COR-L47 (cell line): ENCODE measurements around the gene TBL1XR1.
A peak's percentile ranks its signal among the peaks of the same experiment; 100 is the strongest.
"Not testable (repeated sequence)": the region's sequence is repeated elsewhere in the genome, so short reads cannot be mapped to it uniquely, and the experiment has no call there.

Source experiments
- DNase-seq: peaks from one replicate; lab custom pipeline; 2025; lab: John Stamatoyannopoulos, UW

Gene TBL1XR1

DNA sequence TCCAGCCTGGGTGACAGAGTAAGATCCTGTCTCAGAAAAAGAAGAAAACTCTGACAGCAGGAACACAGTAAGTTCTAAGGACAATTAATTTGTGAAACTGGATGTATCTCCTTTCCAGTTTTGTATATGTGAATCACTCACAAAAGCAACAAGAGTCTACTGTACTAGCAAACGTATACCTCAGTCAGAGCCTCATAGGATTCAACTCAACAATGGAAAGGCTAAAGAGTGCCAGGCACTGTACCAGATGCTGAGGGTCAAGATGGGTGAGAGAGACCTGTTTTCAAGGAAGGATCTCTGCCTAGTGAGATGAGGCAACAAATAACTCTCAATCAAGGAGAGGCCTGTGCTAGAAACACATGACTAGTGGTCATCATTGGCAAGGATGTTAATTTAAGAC, 14.9 kb downstream of the TBL1XR1 start:
- DNase-seq, result no peak

DNA sequence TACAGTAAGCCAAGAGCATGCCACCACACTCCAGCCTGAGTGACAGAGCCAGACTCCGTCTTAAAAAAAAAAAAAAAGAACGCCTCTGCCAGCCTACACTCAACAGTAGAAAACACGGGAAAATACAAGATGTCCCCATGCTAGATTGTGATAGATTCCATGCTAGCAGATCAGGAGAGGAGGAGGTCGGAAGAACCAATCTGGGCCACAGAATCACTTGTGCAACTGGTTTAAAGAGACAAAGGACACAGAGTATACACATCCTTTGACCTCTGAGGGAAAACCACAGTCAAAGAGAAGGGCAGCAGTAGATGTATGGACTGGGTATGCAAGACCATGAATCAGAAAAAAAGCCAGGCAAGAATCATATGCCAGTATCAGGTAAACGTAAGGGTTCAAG, 15.9 kb downstream of the TBL1XR1 start:
- no peak for DNase-seq

DNA sequence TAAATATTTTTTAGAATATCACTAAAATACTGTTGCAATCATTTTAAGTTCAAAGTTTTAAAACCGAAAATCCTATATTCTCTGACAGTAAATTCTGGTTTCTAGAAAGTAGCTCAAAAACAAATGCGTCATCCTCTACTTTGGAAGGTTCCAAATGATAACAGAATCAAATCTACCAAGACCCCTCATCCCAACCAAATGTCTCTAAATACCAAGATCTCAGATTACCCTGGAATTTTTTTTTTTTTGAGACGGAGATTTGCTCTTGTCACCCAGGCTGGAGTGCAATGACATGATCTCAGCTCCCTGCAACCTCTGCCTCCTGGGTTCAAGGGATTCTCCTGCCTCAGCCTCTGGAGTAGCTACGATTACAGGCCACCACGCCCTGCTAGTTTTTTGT, 16.8 kb downstream of the TBL1XR1 start:
- DNase-seq, result no peak

DNA sequence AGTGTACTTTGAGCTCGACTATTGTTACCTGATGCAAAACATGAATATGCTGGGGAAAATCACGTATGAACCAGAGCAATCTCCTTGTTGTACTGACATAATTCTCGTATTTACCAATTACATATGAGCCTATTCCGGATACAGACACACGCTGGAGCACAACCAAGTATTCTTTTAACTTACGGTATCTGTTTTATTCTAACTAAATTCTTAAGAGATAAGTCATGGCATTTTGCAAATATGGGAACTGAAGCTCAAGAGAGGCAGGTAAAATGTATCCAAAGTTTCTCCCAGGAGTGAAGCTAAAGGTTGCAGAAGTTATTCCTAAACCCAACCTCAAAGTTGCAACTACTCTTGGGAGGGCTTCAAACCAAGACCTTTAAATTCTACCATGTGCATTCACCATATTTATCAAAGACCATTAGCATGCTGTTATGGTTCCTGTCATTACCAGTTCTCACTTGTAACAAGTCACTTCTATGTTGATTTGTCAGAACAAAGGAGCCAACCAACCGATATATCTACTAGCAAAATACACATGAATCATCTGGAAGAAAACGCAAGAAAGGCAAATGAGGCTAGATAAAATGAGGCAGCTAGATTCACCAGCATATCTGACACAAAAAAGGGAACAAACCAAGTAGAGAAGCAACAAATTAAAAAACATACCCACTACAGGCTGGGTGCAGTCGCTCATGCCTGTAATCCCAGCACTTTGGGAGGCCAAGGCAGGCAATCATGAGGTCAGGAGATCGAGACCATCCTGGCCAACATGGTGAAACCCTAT, 17.8 kb downstream of the TBL1XR1 start:
- no peak for DNase-seq

DNA sequence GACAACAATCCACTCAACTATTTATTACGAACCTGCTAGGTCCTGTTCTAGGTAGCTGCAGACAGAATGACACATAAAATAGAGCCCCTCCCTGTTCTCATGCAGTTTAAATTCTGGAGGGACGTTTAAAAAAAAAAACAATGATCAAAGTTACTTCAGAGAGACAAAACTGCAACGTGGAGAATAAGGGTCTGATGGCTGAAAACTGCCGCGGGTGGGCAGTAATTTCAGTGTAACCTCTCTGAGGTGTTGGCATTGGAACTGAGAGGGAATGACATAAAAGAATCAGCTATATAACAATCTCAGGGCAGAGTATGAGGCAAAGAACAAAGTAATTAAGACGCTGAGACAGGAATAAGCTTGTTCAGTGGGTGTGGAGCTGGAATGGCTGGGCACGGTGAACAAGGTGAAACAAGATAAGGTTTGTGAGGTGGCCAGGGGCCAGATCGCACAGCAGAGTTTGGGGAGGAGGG, 19.5 kb downstream of the TBL1XR1 start:
- no peak for DNase-seq

DNA sequence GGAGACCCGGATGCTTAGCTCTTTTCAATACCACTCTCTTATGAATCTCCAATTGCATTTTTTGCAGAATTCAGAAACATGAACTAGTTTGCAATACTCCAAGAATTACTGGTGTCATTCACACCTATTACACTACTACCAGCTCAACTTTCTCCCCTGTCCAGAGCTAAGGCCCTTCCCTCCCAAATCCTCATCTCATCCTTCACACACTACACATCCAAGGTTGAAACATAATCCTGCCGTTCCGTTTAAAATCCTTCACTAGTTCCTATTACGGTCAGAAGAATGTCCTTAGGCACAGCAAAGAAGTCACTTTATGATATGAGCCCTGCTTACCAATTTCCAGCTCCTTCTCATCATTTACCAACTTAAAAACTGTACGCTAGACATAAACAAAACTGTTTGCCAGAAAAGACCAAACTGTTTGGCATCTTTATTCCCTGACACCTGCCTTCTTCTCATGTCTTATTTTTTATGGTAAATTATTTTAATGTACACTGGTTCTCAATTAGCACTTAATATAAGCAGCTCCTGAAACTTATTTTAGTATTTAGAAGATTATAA, 22.6 kb downstream of the TBL1XR1 start:
- DNase-seq, result no peak

DNA sequence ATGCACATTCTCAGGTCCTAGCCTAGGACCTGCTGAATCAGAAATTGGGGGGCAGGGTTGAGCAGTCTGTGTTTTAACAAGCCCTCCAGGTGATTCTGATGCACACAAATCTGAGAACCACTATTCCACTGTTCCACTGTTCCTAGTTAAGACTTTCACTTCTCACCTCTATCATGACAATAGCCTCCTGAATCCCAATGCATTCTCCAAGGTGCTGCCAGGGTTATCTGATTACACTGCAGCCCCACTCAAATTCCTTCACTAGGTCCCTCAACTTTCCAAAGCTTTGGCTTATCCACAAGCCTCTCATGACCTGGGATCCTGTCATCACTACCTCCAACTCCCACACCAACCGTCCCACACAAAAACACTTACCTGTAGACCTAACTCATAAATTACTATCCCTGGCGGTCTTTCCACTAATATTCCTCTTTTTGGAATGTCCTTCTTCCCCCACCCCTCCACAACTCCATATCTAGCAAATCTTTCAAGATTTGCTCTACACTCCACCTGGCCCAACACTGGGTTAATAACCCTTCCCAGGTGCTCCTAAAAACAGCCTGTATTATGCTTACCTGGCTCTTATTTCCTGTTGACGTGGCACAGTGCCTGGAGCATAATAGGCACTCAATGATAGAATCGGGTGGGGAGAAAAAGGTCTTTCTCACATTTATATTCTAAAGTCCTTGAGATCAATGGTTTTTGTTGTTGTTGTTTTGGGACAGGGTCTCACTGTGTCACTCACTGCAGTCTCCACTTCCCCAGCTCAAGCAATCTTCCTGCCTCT, 27.2 kb downstream of the TBL1XR1 start:
- no peak for DNase-seq

DNA sequence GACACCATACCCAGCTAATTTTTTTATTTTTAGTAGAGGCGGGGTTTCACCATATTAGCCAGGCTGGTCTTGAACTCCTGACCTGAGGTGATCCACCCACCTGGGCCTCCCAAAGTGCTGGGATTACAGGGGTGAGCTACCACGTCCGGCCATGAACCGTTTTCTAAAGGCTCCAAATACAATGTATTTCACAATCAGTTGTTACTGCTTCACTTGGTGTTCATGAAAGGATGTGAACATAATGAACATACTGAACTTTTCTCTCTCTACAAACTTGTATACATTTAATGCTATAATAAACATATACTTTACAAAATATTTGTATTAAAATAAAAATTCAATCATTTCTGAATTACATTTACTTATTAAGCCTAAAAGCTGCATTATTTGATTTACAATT, 28.9 kb downstream of the TBL1XR1 start:
- no peak for DNase-seq

DNA sequence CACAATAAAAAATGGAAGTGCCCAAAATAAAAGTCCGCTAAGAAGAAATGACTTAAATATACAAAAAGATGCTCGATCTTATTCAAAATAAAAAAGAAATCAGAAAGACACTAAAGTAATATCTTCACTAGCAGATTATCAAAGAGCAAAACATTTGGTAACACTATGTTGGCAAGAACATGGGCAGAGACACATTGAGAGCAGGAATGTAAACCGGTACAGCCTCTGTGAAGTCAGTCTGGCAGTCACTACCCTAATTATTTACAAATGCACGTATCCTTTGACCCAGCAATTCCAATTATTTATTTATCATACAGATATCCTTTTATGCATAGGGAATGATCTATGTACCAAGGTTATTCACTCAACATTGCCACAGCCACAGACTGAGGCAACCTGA, 34.5 kb downstream of the TBL1XR1 start:
- DNase-seq, result no peak

DNA sequence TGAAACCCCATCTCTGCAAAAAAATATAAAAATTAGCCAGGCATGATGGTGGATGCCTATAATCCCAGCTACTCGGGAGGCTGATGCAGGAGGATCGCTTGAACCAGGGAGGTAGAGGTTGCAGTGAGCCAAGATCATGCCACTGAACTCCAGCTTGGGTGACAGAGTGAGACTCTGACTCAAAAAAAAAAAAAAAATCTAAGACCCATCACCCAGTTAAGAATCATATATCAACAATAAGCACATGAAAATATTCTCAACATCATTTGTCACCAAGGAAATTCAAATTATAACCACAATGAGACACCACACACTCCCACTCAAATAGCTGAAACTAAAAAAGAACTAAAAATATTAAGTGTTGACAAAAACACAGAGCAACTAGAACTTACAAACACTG, 35.7 kb downstream of the TBL1XR1 start:
- not testable (repeated sequence) for DNase-seq

DNA sequence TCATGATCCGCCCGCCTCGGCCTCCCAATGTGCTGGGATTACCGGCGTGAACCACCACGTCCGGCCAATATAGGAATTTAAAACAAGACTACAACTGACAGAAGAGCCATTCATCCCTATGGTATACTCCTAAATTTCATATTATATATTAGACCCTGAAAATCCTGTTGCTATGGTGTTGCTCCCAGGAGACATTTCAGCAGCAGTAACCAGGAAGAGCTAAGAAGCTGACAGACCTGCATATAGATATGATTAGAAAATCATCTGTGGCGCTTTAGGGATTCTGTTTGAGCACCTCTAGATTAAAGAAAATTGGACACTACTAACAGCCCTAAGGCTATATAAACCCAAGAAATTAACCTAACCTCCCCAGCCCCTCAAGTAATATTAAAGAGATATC, 38.8 kb downstream of the TBL1XR1 start:
- no peak for DNase-seq

DNA sequence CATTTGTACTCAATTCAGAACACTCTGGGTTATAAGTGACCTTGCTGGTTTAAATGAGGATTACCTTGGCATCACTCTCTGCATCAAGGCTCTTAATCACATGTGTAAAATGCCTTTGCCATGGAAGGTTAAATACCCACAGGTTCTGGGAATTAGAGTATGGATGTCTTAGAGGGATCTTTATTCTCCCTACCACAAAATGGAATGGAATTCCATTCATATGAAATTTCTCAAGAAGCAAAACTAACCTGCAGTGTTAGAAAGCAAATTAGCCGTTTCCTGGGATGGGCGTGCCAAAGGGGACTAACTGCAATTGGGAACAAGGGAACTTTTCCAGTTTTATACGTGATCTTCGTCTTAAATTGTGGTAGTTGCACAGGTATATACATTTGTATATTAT, 39.8 kb downstream of the TBL1XR1 start:
- DNase-seq, result no peak

DNA sequence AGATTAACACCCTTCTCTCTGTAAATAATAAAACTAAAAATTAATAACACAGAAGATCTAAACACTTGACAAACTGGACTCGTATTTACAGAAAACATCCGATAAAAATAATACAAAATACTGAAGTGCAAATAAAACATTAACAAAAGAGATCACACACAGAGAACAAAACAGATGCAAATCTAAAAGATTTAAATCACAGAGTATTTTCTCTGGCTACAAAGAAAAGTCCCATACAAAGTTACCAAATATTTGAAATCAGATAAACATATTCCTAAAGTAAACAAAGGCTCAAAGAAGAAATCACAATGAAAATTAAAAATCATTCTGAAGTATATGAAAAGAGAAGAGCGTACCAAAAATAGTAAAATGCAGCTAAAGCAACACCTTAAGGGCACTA, 42.5 kb downstream of the TBL1XR1 start:
- DNase-seq, result no peak

DNA sequence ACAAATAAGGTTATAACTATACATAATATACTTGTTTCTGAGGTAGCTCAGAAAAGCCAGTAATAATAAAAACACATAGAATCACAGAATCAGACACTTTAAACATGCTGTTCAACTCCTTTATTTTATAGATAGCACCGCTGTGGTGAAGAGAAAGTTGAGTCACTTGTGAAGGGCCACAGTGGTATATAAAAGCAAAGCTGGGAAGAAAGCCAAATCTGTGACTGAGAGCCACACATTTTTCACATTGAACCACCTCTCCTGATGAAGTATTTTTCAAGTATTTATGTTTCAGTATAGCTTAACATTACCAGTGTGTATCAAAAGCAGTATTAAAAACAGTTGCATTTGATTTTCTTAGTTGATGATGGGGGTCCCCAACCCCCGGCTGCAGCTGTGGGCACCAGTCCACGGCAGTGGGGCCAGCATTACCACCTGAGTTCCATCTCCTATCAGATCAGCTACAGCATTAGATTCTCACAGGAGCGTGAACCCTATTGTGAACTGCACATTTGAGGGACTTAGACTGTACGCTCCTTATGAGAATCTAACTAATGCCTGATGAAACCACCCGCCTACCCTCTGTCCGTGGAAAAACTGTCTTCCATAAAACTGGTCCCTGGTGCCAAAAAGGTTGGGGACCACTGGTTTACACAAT, 46.2 kb downstream of the TBL1XR1 start:
- peak; percentile 12 for DNase-seq

DNA sequence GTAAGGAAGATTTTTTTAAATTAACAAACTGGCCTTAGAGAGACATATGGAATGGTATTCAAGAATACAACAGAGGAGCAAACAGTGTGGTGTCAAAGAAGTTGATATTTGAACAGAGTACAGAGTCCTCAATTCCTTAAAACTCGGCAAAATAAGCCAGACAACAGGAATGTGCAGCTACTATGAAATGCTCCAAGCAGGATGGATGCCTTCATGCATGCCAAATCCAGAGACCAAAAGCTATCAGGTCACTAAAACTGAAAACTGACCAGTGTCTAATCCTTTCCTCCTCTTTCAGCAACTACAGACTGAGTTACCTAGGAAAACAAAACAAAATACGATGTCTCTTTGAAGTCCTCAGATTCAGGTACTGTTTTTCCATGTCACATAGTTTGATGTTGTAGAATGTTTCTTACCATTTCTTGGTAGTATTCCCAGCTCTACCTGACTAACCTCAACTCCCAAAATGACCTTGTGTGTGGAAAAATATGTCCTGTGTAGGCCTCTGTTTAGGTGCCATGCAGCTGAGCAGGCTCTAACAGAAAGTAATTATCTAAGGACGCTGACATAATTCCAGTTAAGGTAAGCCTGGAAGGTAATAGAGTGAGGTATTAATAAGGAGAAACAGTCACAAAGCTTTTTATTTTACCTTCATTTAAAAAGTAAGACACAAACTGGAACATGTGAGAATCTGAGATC, 46.9 kb downstream of the TBL1XR1 start:
- DNase-seq, result no peak

DNA sequence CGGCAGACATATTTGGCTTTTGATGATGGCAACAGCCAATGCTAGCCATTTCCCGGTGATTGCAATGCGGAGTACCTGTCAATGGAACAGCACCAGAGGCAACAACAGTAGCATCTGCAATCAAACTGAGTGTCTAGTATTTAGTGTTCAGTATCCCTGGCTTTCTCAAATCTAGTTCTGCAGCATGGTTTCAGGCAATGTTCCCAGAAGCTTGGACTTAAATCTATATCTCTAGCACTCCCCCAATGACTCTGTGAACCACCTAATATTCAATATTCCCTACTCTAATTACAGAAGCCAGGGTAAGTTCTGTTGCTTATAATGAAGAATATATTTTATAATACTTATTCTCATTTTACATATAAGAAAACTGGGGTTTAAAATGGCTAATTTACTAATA, 48.2 kb downstream of the TBL1XR1 start:
- no peak for DNase-seq

DNA sequence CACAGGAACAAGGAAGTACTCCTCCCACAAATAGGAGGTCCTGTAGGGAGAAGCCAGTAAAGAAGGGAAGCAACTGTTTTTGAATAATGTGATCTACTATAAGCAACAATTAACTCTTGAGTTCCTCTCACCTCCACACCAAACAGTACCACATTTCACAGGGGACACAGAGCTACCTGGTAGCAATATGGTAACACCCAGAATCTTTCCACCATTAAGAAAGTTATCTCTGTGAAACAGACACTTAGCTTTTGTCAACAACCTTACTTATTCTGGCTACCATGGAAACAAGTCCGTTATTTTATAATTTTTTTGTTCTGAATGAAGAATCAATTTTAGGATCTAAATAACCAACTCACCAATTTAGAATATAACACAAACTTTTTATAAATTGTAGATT, 49.5 kb downstream of the TBL1XR1 start:
- no peak for DNase-seq

DNA sequence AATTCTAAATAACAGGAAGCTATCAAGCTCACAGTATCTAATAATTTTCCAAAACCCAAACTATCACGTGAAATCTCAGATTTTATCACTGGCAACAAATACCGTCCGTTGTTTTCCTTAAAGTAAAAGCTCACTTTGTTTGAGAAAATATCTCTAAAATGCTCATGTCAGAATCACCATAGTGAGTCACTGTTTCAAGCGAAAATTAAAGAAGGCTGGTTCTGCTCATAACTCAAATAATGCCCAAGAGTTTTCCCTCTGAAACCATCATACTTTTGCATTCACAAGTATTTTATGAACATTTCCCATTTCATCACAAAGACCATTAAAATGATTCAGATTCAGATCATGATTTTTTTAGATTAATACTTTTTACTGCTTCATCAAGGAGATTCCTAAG, 50.6 kb downstream of the TBL1XR1 start:
- DNase-seq, result no peak

DNA sequence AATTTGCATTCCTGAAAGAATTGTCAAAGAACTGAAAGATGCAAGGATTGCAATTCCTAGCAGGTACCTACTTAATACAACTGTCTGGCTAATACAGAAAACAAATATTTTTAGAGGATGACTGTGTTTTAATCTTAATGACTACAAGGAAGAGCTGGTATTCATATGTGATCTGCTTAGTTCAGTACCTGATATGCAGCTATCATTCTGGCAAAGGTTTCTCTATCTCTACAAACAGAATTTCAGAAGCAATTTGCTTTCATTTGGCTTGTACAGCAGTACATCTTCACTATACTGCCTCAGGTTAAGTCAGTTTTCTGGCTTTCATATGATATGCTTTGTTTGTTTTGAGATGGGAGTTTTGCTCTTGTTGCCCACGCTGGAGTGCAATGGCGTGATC, 51.3 kb downstream of the TBL1XR1 start:
- DNase-seq, result no peak

DNA sequence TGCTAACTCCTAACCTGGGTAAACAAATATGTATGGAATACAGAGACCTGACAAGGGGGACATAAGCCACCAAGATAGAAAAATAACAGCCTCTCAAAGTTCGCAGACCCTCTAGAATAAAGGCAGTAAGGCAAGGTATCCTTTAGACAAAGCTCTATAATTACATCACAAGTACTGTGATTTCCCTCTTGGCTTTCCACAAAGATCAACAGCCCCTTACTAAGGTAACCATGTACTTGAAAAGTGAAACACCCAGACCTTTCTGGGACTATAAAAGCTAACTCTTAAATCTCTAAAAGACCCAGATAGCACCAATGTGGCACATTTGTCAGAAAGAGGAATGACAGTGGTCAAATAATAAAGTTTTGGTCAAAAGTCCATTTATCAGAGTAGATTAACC, 51.9 kb downstream of the TBL1XR1 start:
- DNase-seq, result no peak

DNA sequence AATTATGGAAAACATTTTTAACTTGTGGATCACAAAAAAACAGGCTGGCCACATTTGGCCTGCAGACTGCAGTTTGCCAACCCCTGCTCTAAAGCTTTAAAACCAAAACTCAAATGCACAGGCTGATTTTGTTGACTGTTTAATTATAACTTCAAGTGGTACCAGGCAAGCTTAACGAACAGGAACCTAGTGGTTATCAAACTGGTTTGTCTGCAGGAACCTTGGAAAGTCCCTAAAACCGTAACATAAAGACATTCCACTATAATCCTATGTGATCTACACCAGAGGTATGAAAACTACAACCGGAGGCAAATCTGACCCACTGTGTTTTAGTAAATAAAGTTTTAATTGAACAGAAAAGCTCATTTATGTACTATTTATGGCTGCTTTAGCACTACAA, 52.4 kb downstream of the TBL1XR1 start:
- DNase-seq, result no peak
